Neural cell (in vitro differentiated cells): ENCODE data around the gene SAT1.

Experiments
- EP300 ChIP-seq: fragments of 450-650 bp; conservative IDR thresholded peaks from 2 replicates; pipeline ENCODE4 v1.6.1; 2014; ENCODE audit warnings: antibody characterized with exemption, mild to moderate bottlenecking, moderate library complexity; ENCODE audit not compliant: poor library complexity, severe bottlenecking
- EZH2 ChIP-seq: fragments of 200-600, 300-800 bp; shearing (Covaris generic), sonication (generic); IDR thresholded peaks from 2 replicates; pipeline ENCODE4 v1.6.1; 2014; ENCODE audit warnings: antibody characterized with exemption, low read length, borderline replicate concordance, mild to moderate bottlenecking; ENCODE audit not compliant: insufficient read depth, poor library complexity, severe bottlenecking
- MXI1 ChIP-seq: fragments of 450-650 bp; conservative IDR thresholded peaks from 2 replicates; pipeline ENCODE4 v1.6.1; 2014; ENCODE audit warnings: antibody characterized with exemption, mild to moderate bottlenecking; ENCODE audit not compliant: poor library complexity, severe bottlenecking
- SMC3 ChIP-seq: fragments of 450-650 bp; conservative IDR thresholded peaks from 2 replicates; pipeline ENCODE4 v1.6.1; 2014; ENCODE audit warnings: antibody characterized with exemption, mild to moderate bottlenecking, moderate library complexity; ENCODE audit not compliant: poor library complexity
- TF ChIP-seq, protein P1 (sequence below): fragments of 450-650 bp; IDR thresholded peaks from 2 replicates; pipeline ENCODE4 v1.5.1; 2014; ENCODE audit warnings: antibody characterized with exemption, mild to moderate bottlenecking, moderate library complexity; ENCODE audit not compliant: poor library complexity, severe bottlenecking
- TF ChIP-seq, protein P2 (sequence below): IDR thresholded peaks from 2 replicates; pipeline ENCODE4 v1.6.1; 2012; ENCODE audit warnings: borderline replicate concordance

DNA sequence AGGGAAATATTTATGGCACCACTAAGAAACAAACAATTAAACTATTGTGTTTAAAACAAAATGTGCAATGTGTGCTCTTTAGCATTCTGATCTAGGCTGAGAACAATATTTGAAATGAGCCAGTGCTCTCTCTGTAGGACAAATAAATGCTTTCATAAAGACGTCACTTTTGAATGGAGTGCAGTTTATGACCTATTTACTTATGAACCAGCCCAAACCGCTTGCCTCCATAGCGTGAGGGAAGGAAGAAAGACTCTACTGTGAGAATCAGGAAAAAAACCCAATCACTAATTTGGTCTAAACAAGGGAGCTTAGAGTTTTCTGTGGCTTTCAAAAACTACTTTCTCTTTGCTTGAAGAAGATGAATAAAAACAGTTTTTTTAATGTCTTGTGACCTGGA, 39.4 kb downstream of the SAT1 start:
- TF ChIP-seq, protein P1, sequence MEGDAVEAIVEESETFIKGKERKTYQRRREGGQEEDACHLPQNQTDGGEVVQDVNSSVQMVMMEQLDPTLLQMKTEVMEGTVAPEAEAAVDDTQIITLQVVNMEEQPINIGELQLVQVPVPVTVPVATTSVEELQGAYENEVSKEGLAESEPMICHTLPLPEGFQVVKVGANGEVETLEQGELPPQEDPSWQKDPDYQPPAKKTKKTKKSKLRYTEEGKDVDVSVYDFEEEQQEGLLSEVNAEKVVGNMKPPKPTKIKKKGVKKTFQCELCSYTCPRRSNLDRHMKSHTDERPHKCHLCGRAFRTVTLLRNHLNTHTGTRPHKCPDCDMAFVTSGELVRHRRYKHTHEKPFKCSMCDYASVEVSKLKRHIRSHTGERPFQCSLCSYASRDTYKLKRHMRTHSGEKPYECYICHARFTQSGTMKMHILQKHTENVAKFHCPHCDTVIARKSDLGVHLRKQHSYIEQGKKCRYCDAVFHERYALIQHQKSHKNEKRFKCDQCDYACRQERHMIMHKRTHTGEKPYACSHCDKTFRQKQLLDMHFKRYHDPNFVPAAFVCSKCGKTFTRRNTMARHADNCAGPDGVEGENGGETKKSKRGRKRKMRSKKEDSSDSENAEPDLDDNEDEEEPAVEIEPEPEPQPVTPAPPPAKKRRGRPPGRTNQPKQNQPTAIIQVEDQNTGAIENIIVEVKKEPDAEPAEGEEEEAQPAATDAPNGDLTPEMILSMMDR = no peak
- TF ChIP-seq MXI1 = no peak
- no peak for TF ChIP-seq EZH2
- TF ChIP-seq SMC3 = no peak
- TF ChIP-seq, protein P2, sequence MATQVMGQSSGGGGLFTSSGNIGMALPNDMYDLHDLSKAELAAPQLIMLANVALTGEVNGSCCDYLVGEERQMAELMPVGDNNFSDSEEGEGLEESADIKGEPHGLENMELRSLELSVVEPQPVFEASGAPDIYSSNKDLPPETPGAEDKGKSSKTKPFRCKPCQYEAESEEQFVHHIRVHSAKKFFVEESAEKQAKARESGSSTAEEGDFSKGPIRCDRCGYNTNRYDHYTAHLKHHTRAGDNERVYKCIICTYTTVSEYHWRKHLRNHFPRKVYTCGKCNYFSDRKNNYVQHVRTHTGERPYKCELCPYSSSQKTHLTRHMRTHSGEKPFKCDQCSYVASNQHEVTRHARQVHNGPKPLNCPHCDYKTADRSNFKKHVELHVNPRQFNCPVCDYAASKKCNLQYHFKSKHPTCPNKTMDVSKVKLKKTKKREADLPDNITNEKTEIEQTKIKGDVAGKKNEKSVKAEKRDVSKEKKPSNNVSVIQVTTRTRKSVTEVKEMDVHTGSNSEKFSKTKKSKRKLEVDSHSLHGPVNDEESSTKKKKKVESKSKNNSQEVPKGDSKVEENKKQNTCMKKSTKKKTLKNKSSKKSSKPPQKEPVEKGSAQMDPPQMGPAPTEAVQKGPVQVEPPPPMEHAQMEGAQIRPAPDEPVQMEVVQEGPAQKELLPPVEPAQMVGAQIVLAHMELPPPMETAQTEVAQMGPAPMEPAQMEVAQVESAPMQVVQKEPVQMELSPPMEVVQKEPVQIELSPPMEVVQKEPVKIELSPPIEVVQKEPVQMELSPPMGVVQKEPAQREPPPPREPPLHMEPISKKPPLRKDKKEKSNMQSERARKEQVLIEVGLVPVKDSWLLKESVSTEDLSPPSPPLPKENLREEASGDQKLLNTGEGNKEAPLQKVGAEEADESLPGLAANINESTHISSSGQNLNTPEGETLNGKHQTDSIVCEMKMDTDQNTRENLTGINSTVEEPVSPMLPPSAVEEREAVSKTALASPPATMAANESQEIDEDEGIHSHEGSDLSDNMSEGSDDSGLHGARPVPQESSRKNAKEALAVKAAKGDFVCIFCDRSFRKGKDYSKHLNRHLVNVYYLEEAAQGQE = no peak
- no peak for TF ChIP-seq EP300
